Colonic mucosa (tissue), 4 donors: ENCODE measurements around the gene DNPH1. TPM values are rescaled to one million over a fixed set of nuclear protein-coding genes. Genes with fewer than 3 reads are reported as not detected.

ENCODE experiments used
- DNase-seq: peaks from one replicate; pipeline ENCODE4 v3.0.0-alpha.2; 2020
- H3K27ac ChIP-seq: fragments of 200-600 bp; one replicate; pipeline ENCODE4 v1.8.0; 2021
- H3K27me3 ChIP-seq: fragments of 200-600 bp; one replicate; pipeline ENCODE4 v1.8.0; 2021
- H3K36me3 ChIP-seq: fragments of 200-600 bp; one replicate; pipeline ENCODE4 v1.8.0; 2021
- H3K4me1 ChIP-seq: fragments of 200-600 bp; one replicate; pipeline ENCODE4 v1.8.0; 2021; ENCODE audit warnings: mild to moderate bottlenecking
- H3K4me3 ChIP-seq: fragments of 200-600 bp; one replicate; pipeline ENCODE4 v1.8.0; 2021
- H3K9ac ChIP-seq, 2 donors: one replicate each; pipeline ENCODE4 v1.7.0; 2013; ENCODE audit warnings: control low read depth in 2 of 2, low read depth in 2 of 2, low read length in 2 of 2
- H3K9me3 ChIP-seq: fragments of 200-600 bp; one replicate; pipeline ENCODE4 v1.8.0; 2021
- CTCF ChIP-seq: fragments of 200-600 bp; IDR thresholded peaks from one replicate; pipeline ENCODE4 v1.8.0; 2022; ENCODE audit warnings: antibody characterized with exemption, mild to moderate bottlenecking
- intact Hi-C: fragments of 100-400 bp; cut with DNase I; formaldehyde crosslinking; loops from one replicate; pipeline ENCODE4 v1.14.1; 2022
- total RNA-seq, 2 donors: library from RNA; stranded (reverse); fragmentation: NEBNext Ultra II Directional in 1 of 2; extraction: Animal tissue kit (Norgen Biotek cat#: 25700) in 1 of 2; gene quantifications; one replicate each; pipeline ENCODE4 v1.2.1, GENCODE V29; 2021
- donor health status: healthy.
- donor health status: DM: no; HTN: no; CAD: no.
- donor health status: DM: no; HTN: no; CAD: no.

DNPH1 gene
- total RNA-seq, 2 donors from 2014 or later = 76.8 to 99.4 TPM

GRCh38 chr6:43219119-43219518 lies 10.2 kb downstream of the DNPH1 start:
- no peaks in the 10 kb centered on the region for H3K36me3 ChIP-seq

GRCh38 chr6:43217351-43217750 lies 11.9 kb downstream of the DNPH1 start:
- Histone ChIP-seq H3K9me3 (no peaks in the 10 kb centered on the region), H3K27me3 (no peaks in the 10 kb centered on the region), H3K27ac (no peak overlapping the region), H3K9ac (no peak overlapping the region), H3K4me3 (no peak overlapping the region), H3K36me3 (no peaks in the 10 kb centered on the region), H3K4me1 (no peaks in the 10 kb centered on the region)
- TF ChIP-seq CTCF = no peak
- DNase-seq = no peak
- intact Hi-C loops = no loop called here

More at GRCh38 chr6:43219119-43219518, 10.2 kb downstream of the DNPH1 start:
- Histone ChIP-seq H3K4me1 (no peaks in the 10 kb centered on the region), H3K9ac (no peak overlapping the region), H3K9me3 (no peaks in the 10 kb centered on the region), H3K27me3 (no peaks in the 10 kb centered on the region), H3K4me3 (no peak overlapping the region), H3K27ac (no peak overlapping the region)
- intact Hi-C loops = no loop called here
- DNase-seq = no peak
- no peak for TF ChIP-seq CTCF

GRCh38 chr6:43216200-43216599 lies 13.1 kb downstream of the DNPH1 start:
- DNase-seq = no peak
- TF ChIP-seq CTCF = no peak
- intact Hi-C loops = no loop called here
- Histone ChIP-seq H3K4me3 (no peak overlapping the region), H3K27me3 (no peaks in the 10 kb centered on the region), H3K9me3 (no peaks in the 10 kb centered on the region), H3K27ac (no peak overlapping the region), H3K9ac (no peak overlapping the region), H3K36me3 (no peaks in the 10 kb centered on the region), H3K4me1 (no peaks in the 10 kb centered on the region)

GRCh38 chr6:43215066-43215465 lies 14.2 kb downstream of the DNPH1 start:
- Histone ChIP-seq H3K4me1 (no peaks in the 10 kb centered on the region), H3K9me3 (no peaks in the 10 kb centered on the region), H3K27ac (no peak overlapping the region), H3K27me3 (no peaks in the 10 kb centered on the region), H3K36me3 (no peaks in the 10 kb centered on the region), H3K9ac (no peak overlapping the region), H3K4me3 (no peak overlapping the region)
- TF ChIP-seq CTCF = no peak
- intact Hi-C loops = no loop called here
- no peak for DNase-seq

- no peaks in the 10 kb centered on the region for H3K27me3 ChIP-seq
- H3K4me1 ChIP-seq = no peaks in the 10 kb centered on the region
- no peak overlapping the region for H3K27ac ChIP-seq
- no peaks in the 10 kb centered on the region for H3K36me3 ChIP-seq
- no peaks in the 10 kb centered on the region for H3K9me3 ChIP-seq
- no peak overlapping the region for H3K4me3 ChIP-seq
- no peak for TF ChIP-seq CTCF
- intact Hi-C loops = no loop called here
- DNase-seq = no peak
- H3K9ac ChIP-seq = no peak overlapping the region
Measured at GRCh38 chr6:43213431-43213830, 15.8 kb downstream of the DNPH1 start.

GRCh38 chr6:43211955-43212354 lies 17.3 kb downstream of the DNPH1 start:
- Histone ChIP-seq H3K4me1 (no peaks in the 10 kb centered on the region), H3K27ac (no peak overlapping the region), H3K9me3 (no peaks in the 10 kb centered on the region), H3K4me3 (no peak overlapping the region), H3K36me3 (no peaks in the 10 kb centered on the region), H3K9ac (no peak overlapping the region), H3K27me3 (no peaks in the 10 kb centered on the region)
- no peak for TF ChIP-seq CTCF
- intact Hi-C loops = no loop called here
- DNase-seq = no peak
